HCT116 (cell line): ENCODE results near the gene PRRG2. TPM values are rescaled to one million over a fixed set of nuclear protein-coding genes. Genes with fewer than 3 reads are reported as not detected.

ENCODE experiments used
- ATAC-seq: fragments of 200-7000 bp; cut with Tn5 transposase; 2 replicates; pipeline ENCODE4 v1.9.1; 2020; ENCODE audit warnings: mild to moderate bottlenecking, moderate library complexity
- BruUV-seq: library from RNA; stranded (reverse); fragments of 400-500 nt; replicated peaks from 2 replicates; lab custom pipeline; 2021; lab: Mats Ljungman, UMichigan
- CTCF ChIA-PET: fragments of 300-600 bp; sonication (Branson Sonifier 250); formaldehyde crosslinking; loops from one replicate; lab custom pipeline; 2021; ENCODE audit warnings: antibody characterized with exemption; lab: Charles Lee
- POLR2A ChIA-PET: fragments of 300-600, 350-600 bp; sonication (Branson Sonifier 250); formaldehyde crosslinking; loops from one replicate; lab custom pipeline; 2021; ENCODE audit warnings: antibody characterized with exemption; lab: Charles Lee
- RAD21 ChIA-PET, 2 experiments: fragments of 300-600 bp; sonication (Branson Sonifier 250); formaldehyde crosslinking; loops; one replicate each; lab custom pipeline; 2023; ENCODE audit warnings: low total read pairs in 2 of 2; ENCODE audit not compliant: uncharacterized antibody in 2 of 2, unreplicated experiment in 2 of 2, low non-redundant PET in 1 of 2; lab: Charles Lee
- DNase-seq: peaks from one replicate; pipeline ENCODE4 v3.0.0-alpha.2; 2010; ENCODE audit warnings: low read depth, low spot score
- H2AFZ ChIP-seq: fragments of 200-600 bp; shearing (Covaris generic), sonication (generic); 2 replicates; pipeline ENCODE4 v1.6.1; 2017; ENCODE audit warnings: low read depth, mixed run types, mixed read lengths, antibody characterized with exemption, low read length; ENCODE audit not compliant: poor library complexity, severe bottlenecking
- H3K27ac ChIP-seq: 2 replicates; pipeline ENCODE4 v1.5.1; 2012; ENCODE audit warnings: low read depth, low read length
- H3K27me3 ChIP-seq: fragments of 200-600 bp; sonication (generic); 2 replicates; pipeline ENCODE4 v1.6.1; 2016; ENCODE audit warnings: mixed run types, low read length, mixed read lengths; ENCODE audit not compliant: insufficient read depth
- H3K36me3 ChIP-seq, 2 experiments: fragments of 200-500 bp in 1 of 2; fragments of 200-600 bp in 1 of 2; sonication (Bioruptor generic) in 1 of 2; sonication (generic) in 1 of 2; 2 replicates each; pipeline versions ENCODE4 v1.5.1 to v1.6.1; 2014 to 2016; ENCODE audit warnings: low read length in 2 of 2, inconsistent platforms in 1 of 2, mixed read lengths in 1 of 2, mixed run types in 1 of 2; ENCODE audit not compliant: insufficient read depth in 2 of 2, control insufficient read depth in 1 of 2
- H3K4me1 ChIP-seq, 2 experiments: fragments of 200-600 bp in 1 of 2; sonication (generic) in 1 of 2; 2 replicates each; pipeline versions ENCODE4 v1.5.1 to v1.6.1; 2012 to 2017; ENCODE audit warnings: low read length in 2 of 2, inconsistent platforms in 1 of 2, mild to moderate bottlenecking in 1 of 2, mixed read lengths in 1 of 2, mixed run types in 1 of 2, moderate library complexity in 1 of 2; ENCODE audit not compliant: insufficient read depth in 2 of 2, control insufficient read depth in 1 of 2
- H3K4me2 ChIP-seq: fragments of 200-600 bp; sonication (generic); 2 replicates; pipeline ENCODE4 v1.6.1; 2017; ENCODE audit warnings: mixed run types, low read length, mixed read lengths
- H3K4me3 ChIP-seq, 2 experiments: fragments of 200-600 bp in 1 of 2; sonication (generic) in 1 of 2; replicated peaks in 1 of 2; 2 replicates each; pipeline ENCODE4 v1.5.1; 2011 to 2016; ENCODE audit warnings: low read length in 2 of 2, control low read depth in 1 of 2, low read depth in 1 of 2, mild to moderate bottlenecking in 1 of 2, mixed read lengths in 1 of 2, mixed run types in 1 of 2
- H3K79me2 ChIP-seq: fragments of 200-600 bp; sonication (generic); 2 replicates; pipeline ENCODE4 v1.6.1; 2017; ENCODE audit warnings: mild to moderate bottlenecking, mixed run types, low read length, moderate library complexity, mixed read lengths; ENCODE audit not compliant: insufficient read depth
- H3K9ac ChIP-seq: fragments of 200-600 bp; sonication (generic); 2 replicates; pipeline ENCODE4 v1.6.1; 2016; ENCODE audit warnings: low read length, mixed read lengths
- H3K9me2 ChIP-seq: fragments of 200-600 bp; sonication (generic), shearing (Covaris generic); 2 replicates; pipeline ENCODE4 v1.6.1; 2017; ENCODE audit warnings: mixed run types, mild to moderate bottlenecking, moderate library complexity; ENCODE audit not compliant: insufficient read depth
- H3K9me3 ChIP-seq, 2 experiments: fragments of 200-500 bp in 1 of 2; fragments of 200-600 bp in 1 of 2; sonication (Bioruptor generic) in 1 of 2; sonication (generic) in 1 of 2; 2 replicates each; pipeline ENCODE4 v1.6.1; 2014 to 2017; ENCODE audit warnings: low read length in 2 of 2, mixed read lengths in 2 of 2, inconsistent platforms in 1 of 2, low read depth in 1 of 2, mild to moderate bottlenecking in 1 of 2, mixed run types in 1 of 2, moderate library complexity in 1 of 2; ENCODE audit not compliant: control insufficient read depth in 1 of 2, insufficient read depth in 1 of 2
- H4K20me1 ChIP-seq: fragments of 200-600 bp; sonication (generic), shearing (Covaris generic); 2 replicates; pipeline ENCODE4 v1.6.1; 2017; ENCODE audit warnings: mixed run types, mild to moderate bottlenecking, moderate library complexity; ENCODE audit not compliant: insufficient read depth
- ATF3 ChIP-seq: IDR thresholded peaks from 2 replicates; pipeline ENCODE4 v1.6.1; 2012
- CBX3 ChIP-seq: IDR thresholded peaks from 2 replicates; pipeline ENCODE4 v1.6.1; 2012; ENCODE audit warnings: low read depth
- CEBPB ChIP-seq: IDR thresholded peaks from 2 replicates; pipeline ENCODE4 v1.6.1; 2012; ENCODE audit warnings: low read depth
- CTCF ChIP-seq, 3 experiments: fragments of 200-600 bp in 1 of 3; sonication (generic) in 1 of 3; IDR thresholded peaks in 2 of 3; conservative IDR thresholded peaks in 1 of 3; 2 replicates each; pipeline ENCODE4 v1.5.1; 2012 to 2017; ENCODE audit warnings: low read depth in 2 of 3, low read length in 2 of 3, antibody characterized with exemption in 1 of 3, borderline replicate concordance in 1 of 3, control low read depth in 1 of 3, mild to moderate bottlenecking in 1 of 3, mixed read lengths in 1 of 3, mixed run types in 1 of 3, moderate library complexity in 1 of 3; ENCODE audit not compliant: insufficient read depth in 1 of 3
- EGR1 ChIP-seq: IDR thresholded peaks from 2 replicates; pipeline ENCODE4 v1.6.1; 2012; ENCODE audit warnings: low read depth
- ELF1 ChIP-seq: IDR thresholded peaks from 2 replicates; pipeline ENCODE4 v1.6.1; 2012; ENCODE audit warnings: low read depth, borderline replicate concordance
- FOSL1 ChIP-seq: IDR thresholded peaks from 2 replicates; pipeline ENCODE4 v1.6.1; 2012; ENCODE audit warnings: low read depth
- JUND ChIP-seq: IDR thresholded peaks from 2 replicates; pipeline ENCODE4 v1.6.1; 2012
- MAX ChIP-seq: IDR thresholded peaks from 2 replicates; pipeline ENCODE4 v1.6.1; 2012
- POLR2A ChIP-seq: IDR thresholded peaks from 2 replicates; pipeline ENCODE4 v1.7.0; 2011; ENCODE audit warnings: borderline replicate concordance; ENCODE audit not compliant: insufficient read depth, insufficient read length; ENCODE audit errors: extremely low read depth
- RAD21 ChIP-seq: IDR thresholded peaks from 2 replicates; pipeline ENCODE4 v1.6.1; 2012; ENCODE audit warnings: low read depth, mild to moderate bottlenecking
- REST ChIP-seq: IDR thresholded peaks from 2 replicates; pipeline ENCODE4 v1.6.1; 2012; ENCODE audit warnings: low read depth
- SIN3A ChIP-seq: IDR thresholded peaks from 2 replicates; pipeline ENCODE4 v1.6.1; 2012; ENCODE audit warnings: low read depth
- SP1 ChIP-seq: IDR thresholded peaks from 2 replicates; pipeline ENCODE4 v1.6.1; 2012; ENCODE audit warnings: low read depth
- SRF ChIP-seq: IDR thresholded peaks from 2 replicates; pipeline ENCODE4 v1.6.1; 2012; ENCODE audit warnings: low read depth
- TCF7L2 ChIP-seq: IDR thresholded peaks from 2 replicates; pipeline ENCODE4 v1.7.0; 2011; ENCODE audit warnings: borderline replicate concordance, inconsistent platforms; ENCODE audit not compliant: insufficient read depth, insufficient read length; ENCODE audit errors: extremely low read depth
- YY1 ChIP-seq: IDR thresholded peaks from 2 replicates; pipeline ENCODE4 v1.6.1; 2011; ENCODE audit warnings: low read length, low read depth, moderate library complexity, mild to moderate bottlenecking; ENCODE audit not compliant: insufficient replicate concordance; ENCODE audit errors: extremely low read depth
- ZBTB33 ChIP-seq: IDR thresholded peaks from 2 replicates; pipeline ENCODE4 v1.6.1; 2011; ENCODE audit warnings: mild to moderate bottlenecking, low read length, moderate library complexity; ENCODE audit not compliant: insufficient replicate concordance; ENCODE audit errors: extremely low read depth
- ZFX ChIP-seq: fragments of 450-650 bp; IDR thresholded peaks from 2 replicates; pipeline ENCODE4 v1.6.1; 2017
- intact Hi-C: fragments of 100-400 bp; cut with micrococcal nuclease; formaldehyde crosslinking; loops from 2 replicates; pipeline ENCODE4 v1.10.0; 2022
- total RNA-seq: library from RNA; stranded (reverse); gene quantifications from one replicate; pipeline ENCODE4 v1.2.1, GENCODE V29; 2021; ENCODE audit not compliant: unreplicated experiment

PRRG2 gene
- total RNA-seq, 1 experiment from 2014 or later, result 6.2 TPM

- ChIA-PET POLR2A (interaction anchor here (2.9 kb wide), 1 partner anchor 11 kb away, joined by 13 read pairs; the partner anchor contains the start of gene RRAS), CTCF (no interaction called here), RAD21 (no interaction called here)
- Histone ChIP-seq H3K9me2 (no peaks in the 10 kb centered on the region), H3K4me1 (peaks cover 3 to 8% of the 10 kb centered on the region in 2 experiments; a peak in 2 of 4 replicates), H3K4me3 (no peak overlapping the region), H3K36me3 (peaks cover 0 to 2% of the 10 kb centered on the region in 2 experiments; a peak in 1 of 4 replicates), H3K4me2 (no peak overlapping the region), H3K27ac (no peak overlapping the region), H3K79me2 (no peaks in the 10 kb centered on the region), H3K27me3 (no peaks in the 10 kb centered on the region), H3K9me3 (no peaks in the 10 kb centered on the region), H2AFZ (no peak overlapping the region), H3K9ac (no peak overlapping the region), H4K20me1 (no peaks in the 10 kb centered on the region)
- intact Hi-C loops, result no loop called here
- ATAC-seq, result no peak
- TF ChIP-seq CTCF (IDR thresholded peaks at IDR 0.05 in 2 of 3, conservative IDR thresholded peaks at IDR 0.05 in 1 of 3; ENCODE audit: borderline replicate concordance in 1 of 3, insufficient read depth in 1 of 3, low read depth in 2 of 3, low read length in 2 of 3) (no peak), EGR1 (no peak), CEBPB (no peak), JUND (no peak), TCF7L2 (no peak), SP1 (no peak), ZFX (no peak), POLR2A (no peak), YY1 (no peak), MAX (no peak), ZBTB33 (no peak), SRF (no peak), SIN3A (no peak), ELF1 (no peak), ATF3 (no peak), FOSL1 (no peak), RAD21 (no peak), REST (no peak), CBX3 (no peak)
- DNase-seq, result no peak
- BruUV-seq, result no TSS peak
Measured at GRCh38 chr19:49629659-49630058, 48.5 kb downstream of the PRRG2 start.
